SK-N-SH treated with all-trans-retinoic acid at 6 μM for 48 hours (cell line): ENCODE data around the gene CXCR1.

Source experiments
- ATAC-seq: fragments of 200-7000 bp; cut with Tn5 transposase; 3 replicates; pipeline ENCODE4 v1.9.1; 2020; ENCODE audit warnings: mild to moderate bottlenecking, moderate library complexity
- ARNTL ChIP-seq: fragments of 450-650 bp; formaldehyde crosslinking; IDR thresholded peaks from 2 replicates; pipeline ENCODE4 v1.5.0; 2020; ENCODE audit warnings: low read depth, mild to moderate bottlenecking, moderate library complexity, borderline replicate concordance
- BACH2 ChIP-seq: fragments of 250-450 bp; sonication (Bioruptor Pico); IDR thresholded peaks from 2 replicates; pipeline ENCODE4 v1.9.0; 2021; ENCODE audit warnings: mild to moderate bottlenecking, borderline replicate concordance
- CSDC2 ChIP-seq: fragments of 250-450 bp; sonication (Bioruptor Pico); IDR thresholded peaks from 2 replicates; pipeline ENCODE4 v1.5.0; 2020; ENCODE audit warnings: mild to moderate bottlenecking, moderate library complexity
- GLIS3 ChIP-seq: fragments of 250-450 bp; sonication (Bioruptor Pico); IDR thresholded peaks from 2 replicates; pipeline ENCODE4 v1.5.0; 2020; ENCODE audit warnings: mild to moderate bottlenecking, moderate library complexity
- ISL1 ChIP-seq: fragments of 250-450 bp; sonication (Bioruptor Pico); IDR thresholded peaks from 2 replicates; pipeline ENCODE4 v2.1.2; 2022; ENCODE audit warnings: mild to moderate bottlenecking, moderate library complexity
- OSR1 ChIP-seq: fragments of 250-450 bp; sonication (Bioruptor Pico); IDR thresholded peaks from 2 replicates; pipeline ENCODE4 v1.8.0; 2022; ENCODE audit warnings: moderate library complexity, mild to moderate bottlenecking, inconsistent platforms
- PPARA ChIP-seq: fragments of 250-450 bp; sonication (Bioruptor Pico); IDR thresholded peaks from 2 replicates; pipeline ENCODE4 v1.5.0; 2020; ENCODE audit warnings: mild to moderate bottlenecking, borderline replicate concordance
- RARB ChIP-seq: fragments of 250-450 bp; sonication (Bioruptor Pico); IDR thresholded peaks from 2 replicates; pipeline ENCODE4 v1.8.0; 2021; ENCODE audit warnings: mild to moderate bottlenecking, moderate library complexity
- SNAI2 ChIP-seq: fragments of 250-450 bp; sonication (Bioruptor Pico); IDR thresholded peaks from 2 replicates; pipeline ENCODE4 v1.5.0; 2020; ENCODE audit warnings: mild to moderate bottlenecking, moderate library complexity
- TCF4 ChIP-seq: fragments of 250-450 bp; sonication (Bioruptor Pico); IDR thresholded peaks from 2 replicates; pipeline ENCODE4 v1.8.0; 2021; ENCODE audit warnings: mild to moderate bottlenecking, moderate library complexity, borderline replicate concordance
- TOX ChIP-seq: fragments of 250-450 bp; sonication (Bioruptor Pico); IDR thresholded peaks from 2 replicates; pipeline ENCODE4 v1.8.0; 2021; ENCODE audit warnings: mild to moderate bottlenecking, moderate library complexity, borderline replicate concordance
- ZC3H10 ChIP-seq: fragments of 250-450 bp; sonication (Bioruptor Pico); IDR thresholded peaks from 2 replicates; pipeline ENCODE4 v1.5.1; 2021; ENCODE audit warnings: mild to moderate bottlenecking, moderate library complexity
- ZFP3 ChIP-seq: fragments of 250-450 bp; sonication (Bioruptor Pico); IDR thresholded peaks from 2 replicates; pipeline ENCODE4 v1.5.0; 2020; ENCODE audit warnings: mild to moderate bottlenecking, moderate library complexity
- ZFP30 ChIP-seq: fragments of 450-650 bp; formaldehyde crosslinking; IDR thresholded peaks from 2 replicates; pipeline ENCODE4 v1.5.0; 2022; ENCODE audit warnings: mild to moderate bottlenecking, moderate library complexity
- ZNF565 ChIP-seq: fragments of 450-650 bp; formaldehyde crosslinking; conservative IDR thresholded peaks from 2 replicates; pipeline ENCODE4 v1.5.0; 2020; ENCODE audit warnings: low read depth, mild to moderate bottlenecking, moderate library complexity
- ZNF70 ChIP-seq: fragments of 450-650 bp; formaldehyde crosslinking; IDR thresholded peaks from 2 replicates; pipeline ENCODE4 v1.5.0; 2020; ENCODE audit warnings: mild to moderate bottlenecking, moderate library complexity
- ZNF8 ChIP-seq: fragments of 450-650 bp; formaldehyde crosslinking; IDR thresholded peaks from 2 replicates; pipeline ENCODE4 v1.5.0; 2020; ENCODE audit warnings: mild to moderate bottlenecking, moderate library complexity
- TF ChIP-seq, protein P1 (sequence below): fragments of 250-450 bp; sonication (Bioruptor Pico); IDR thresholded peaks from 2 replicates; pipeline ENCODE4 v1.5.1; 2021; ENCODE audit warnings: mild to moderate bottlenecking, moderate library complexity
- TF ChIP-seq, protein P2 (sequence below): fragments of 250-450 bp; sonication (Bioruptor Pico); IDR thresholded peaks from 2 replicates; pipeline ENCODE4 v1.5.1; 2020; ENCODE audit warnings: low read depth, mild to moderate bottlenecking, moderate library complexity
- TF ChIP-seq, protein P3 (sequence below): fragments of 250-450 bp; sonication (Bioruptor Pico); IDR thresholded peaks from 2 replicates; pipeline ENCODE4 v1.8.0; 2020; ENCODE audit warnings: mild to moderate bottlenecking, moderate library complexity, borderline replicate concordance
- TF ChIP-seq, protein P4 (sequence below): fragments of 250-450 bp; sonication (Bioruptor Pico); IDR thresholded peaks from 2 replicates; pipeline ENCODE4 v1.8.0; 2021; ENCODE audit warnings: low read depth, mild to moderate bottlenecking, moderate library complexity, borderline replicate concordance
- TF ChIP-seq, protein P5 (sequence below): fragments of 250-450 bp; sonication (Bioruptor Pico); IDR thresholded peaks from 2 replicates; pipeline ENCODE4 v1.5.0; 2020; ENCODE audit warnings: mild to moderate bottlenecking, moderate library complexity

Gene CXCR1

DNA sequence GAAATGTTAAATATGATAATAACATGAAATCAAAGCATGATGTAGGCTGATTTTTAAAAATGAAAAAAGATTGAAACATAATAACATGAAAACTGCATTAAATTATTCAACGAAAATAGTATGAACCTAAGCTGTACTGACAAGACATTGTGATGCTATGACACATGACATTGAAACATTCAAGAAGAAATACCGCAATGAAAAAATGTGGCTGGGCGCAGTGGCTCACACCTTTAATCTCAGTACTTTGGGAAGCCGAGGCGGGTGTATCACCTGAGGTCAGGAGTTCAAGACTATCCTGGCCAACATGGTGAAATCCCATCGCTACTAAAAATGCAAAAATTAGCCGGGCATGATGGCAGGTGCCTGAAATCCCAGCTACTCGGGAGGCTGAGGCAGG is 14.6 kb downstream of the CXCR1 start:
- ATAC-seq = no peak
- TF ChIP-seq SNAI2 (CRISPR knock-in tag) (no peak), TOX (CRISPR knock-in tag) (no peak), RARB (CRISPR knock-in tag) (no peak), ZFP3 (CRISPR knock-in tag) (no peak), ZFP30 (no peak), BACH2 (CRISPR knock-in tag) (no peak)

DNA sequence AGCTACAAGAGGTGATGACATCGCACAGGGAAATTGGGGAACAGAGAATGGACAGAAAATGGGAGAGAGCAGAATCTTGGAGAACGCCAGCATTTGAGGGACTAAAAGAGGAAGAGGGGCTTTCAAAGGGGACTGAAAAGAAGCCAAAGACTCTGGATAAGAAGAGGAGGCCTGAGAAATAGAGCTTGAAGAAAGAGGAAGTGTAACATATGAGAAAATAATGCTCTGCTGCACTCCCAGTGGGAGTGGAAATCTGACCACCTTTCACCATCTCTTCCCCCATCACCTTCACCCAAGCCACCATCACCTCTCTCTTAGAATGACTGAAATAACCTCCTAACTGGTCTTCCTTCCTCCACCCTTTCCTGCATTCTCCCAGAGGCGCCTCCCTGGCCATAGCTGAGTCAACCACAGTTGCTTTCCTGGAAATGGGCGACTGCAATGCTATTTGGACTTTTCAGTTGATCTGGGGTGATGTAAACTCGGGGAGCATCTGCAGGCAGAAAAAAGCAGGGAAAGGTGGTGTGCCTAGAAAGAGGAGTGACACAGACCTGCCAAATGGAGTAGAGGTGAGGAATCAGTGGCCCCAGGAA is 16.8 kb downstream of the CXCR1 start:
- TF ChIP-seq RARB (CRISPR knock-in tag) = no peak
- TF ChIP-seq, protein P1, sequence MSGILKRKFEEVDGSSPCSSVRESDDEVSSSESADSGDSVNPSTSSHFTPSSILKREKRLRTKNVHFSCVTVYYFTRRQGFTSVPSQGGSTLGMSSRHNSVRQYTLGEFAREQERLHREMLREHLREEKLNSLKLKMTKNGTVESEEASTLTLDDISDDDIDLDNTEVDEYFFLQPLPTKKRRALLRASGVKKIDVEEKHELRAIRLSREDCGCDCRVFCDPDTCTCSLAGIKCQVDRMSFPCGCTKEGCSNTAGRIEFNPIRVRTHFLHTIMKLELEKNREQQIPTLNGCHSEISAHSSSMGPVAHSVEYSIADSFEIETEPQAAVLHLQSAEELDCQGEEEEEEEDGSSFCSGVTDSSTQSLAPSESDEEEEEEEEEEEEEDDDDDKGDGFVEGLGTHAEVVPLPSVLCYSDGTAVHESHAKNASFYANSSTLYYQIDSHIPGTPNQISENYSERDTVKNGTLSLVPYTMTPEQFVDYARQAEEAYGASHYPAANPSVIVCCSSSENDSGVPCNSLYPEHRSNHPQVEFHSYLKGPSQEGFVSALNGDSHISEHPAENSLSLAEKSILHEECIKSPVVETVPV (CRISPR knock-in tag) = no peak
- no peak for TF ChIP-seq BACH2 (CRISPR knock-in tag)
- no peak for TF ChIP-seq ZNF8
- TF ChIP-seq ZC3H10 (CRISPR knock-in tag) = no peak
- no peak for TF ChIP-seq OSR1 (CRISPR knock-in tag)
- TF ChIP-seq ZFP30 = no peak
- no peak for TF ChIP-seq ZNF565 (CRISPR knock-in tag)
- TF ChIP-seq, protein P2, sequence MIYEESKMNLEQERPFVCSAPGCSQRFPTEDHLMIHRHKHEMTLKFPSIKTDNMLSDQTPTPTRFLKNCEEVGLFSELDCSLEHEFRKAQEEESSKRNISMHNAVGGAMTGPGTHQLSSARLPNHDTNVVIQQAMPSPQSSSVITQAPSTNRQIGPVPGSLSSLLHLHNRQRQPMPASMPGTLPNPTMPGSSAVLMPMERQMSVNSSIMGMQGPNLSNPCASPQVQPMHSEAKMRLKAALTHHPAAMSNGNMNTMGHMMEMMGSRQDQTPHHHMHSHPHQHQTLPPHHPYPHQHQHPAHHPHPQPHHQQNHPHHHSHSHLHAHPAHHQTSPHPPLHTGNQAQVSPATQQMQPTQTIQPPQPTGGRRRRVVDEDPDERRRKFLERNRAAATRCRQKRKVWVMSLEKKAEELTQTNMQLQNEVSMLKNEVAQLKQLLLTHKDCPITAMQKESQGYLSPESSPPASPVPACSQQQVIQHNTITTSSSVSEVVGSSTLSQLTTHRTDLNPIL (CRISPR knock-in tag) = no peak
- TF ChIP-seq, protein P3, sequence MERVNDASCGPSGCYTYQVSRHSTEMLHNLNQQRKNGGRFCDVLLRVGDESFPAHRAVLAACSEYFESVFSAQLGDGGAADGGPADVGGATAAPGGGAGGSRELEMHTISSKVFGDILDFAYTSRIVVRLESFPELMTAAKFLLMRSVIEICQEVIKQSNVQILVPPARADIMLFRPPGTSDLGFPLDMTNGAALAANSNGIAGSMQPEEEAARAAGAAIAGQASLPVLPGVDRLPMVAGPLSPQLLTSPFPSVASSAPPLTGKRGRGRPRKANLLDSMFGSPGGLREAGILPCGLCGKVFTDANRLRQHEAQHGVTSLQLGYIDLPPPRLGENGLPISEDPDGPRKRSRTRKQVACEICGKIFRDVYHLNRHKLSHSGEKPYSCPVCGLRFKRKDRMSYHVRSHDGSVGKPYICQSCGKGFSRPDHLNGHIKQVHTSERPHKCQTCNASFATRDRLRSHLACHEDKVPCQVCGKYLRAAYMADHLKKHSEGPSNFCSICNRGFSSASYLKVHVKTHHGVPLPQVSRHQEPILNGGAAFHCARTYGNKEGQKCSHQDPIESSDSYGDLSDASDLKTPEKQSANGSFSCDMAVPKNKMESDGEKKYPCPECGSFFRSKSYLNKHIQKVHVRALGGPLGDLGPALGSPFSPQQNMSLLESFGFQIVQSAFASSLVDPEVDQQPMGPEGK (CRISPR knock-in tag) = no peak
- no peak for TF ChIP-seq ISL1 (CRISPR knock-in tag)
- no peak for ATAC-seq

DNA sequence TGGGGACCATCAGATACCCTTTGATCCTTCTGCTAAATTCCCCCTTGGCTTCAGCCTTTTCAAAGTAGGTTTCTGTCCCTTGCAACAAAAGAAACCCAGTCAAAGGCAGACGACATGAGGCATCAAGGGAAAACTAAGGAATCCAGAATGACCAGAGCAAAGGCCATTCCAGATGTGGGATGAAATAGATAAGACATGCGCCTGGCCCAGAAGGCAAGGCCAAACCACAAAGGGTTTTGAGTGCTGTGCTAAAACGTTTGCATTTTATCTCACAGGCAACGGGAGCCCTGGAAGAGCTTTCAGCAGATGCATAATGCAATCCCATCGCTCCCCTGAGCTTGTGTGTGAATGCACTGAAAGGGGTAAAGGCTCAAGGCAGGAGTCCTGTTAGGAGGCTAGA is 17.7 kb downstream of the CXCR1 start:
- no peak for ATAC-seq
- TF ChIP-seq ZNF70 (CRISPR knock-in tag) (no peak), CSDC2 (CRISPR knock-in tag) (no peak), ARNTL (CRISPR knock-in tag) (no peak), ZFP30 (no peak), SNAI2 (CRISPR knock-in tag) (no peak), ZNF8 (no peak), GLIS3 (CRISPR knock-in tag) (no peak), ZC3H10 (CRISPR knock-in tag) (no peak), ZNF565 (CRISPR knock-in tag) (no peak), TCF4 (no peak), PPARA (CRISPR knock-in tag) (no peak)
- TF ChIP-seq, protein P4, sequence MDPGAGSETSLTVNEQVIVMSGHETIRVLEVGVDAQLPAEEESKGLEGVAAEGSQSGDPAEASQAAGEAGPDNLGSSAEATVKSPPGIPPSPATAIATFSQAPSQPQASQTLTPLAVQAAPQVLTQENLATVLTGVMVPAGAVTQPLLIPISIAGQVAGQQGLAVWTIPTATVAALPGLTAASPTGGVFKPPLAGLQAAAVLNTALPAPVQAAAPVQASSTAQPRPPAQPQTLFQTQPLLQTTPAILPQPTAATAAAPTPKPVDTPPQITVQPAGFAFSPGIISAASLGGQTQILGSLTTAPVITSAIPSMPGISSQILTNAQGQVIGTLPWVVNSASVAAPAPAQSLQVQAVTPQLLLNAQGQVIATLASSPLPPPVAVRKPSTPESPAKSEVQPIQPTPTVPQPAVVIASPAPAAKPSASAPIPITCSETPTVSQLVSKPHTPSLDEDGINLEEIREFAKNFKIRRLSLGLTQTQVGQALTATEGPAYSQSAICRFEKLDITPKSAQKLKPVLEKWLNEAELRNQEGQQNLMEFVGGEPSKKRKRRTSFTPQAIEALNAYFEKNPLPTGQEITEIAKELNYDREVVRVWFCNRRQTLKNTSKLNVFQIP = no peak
- TF ChIP-seq, protein P5, sequence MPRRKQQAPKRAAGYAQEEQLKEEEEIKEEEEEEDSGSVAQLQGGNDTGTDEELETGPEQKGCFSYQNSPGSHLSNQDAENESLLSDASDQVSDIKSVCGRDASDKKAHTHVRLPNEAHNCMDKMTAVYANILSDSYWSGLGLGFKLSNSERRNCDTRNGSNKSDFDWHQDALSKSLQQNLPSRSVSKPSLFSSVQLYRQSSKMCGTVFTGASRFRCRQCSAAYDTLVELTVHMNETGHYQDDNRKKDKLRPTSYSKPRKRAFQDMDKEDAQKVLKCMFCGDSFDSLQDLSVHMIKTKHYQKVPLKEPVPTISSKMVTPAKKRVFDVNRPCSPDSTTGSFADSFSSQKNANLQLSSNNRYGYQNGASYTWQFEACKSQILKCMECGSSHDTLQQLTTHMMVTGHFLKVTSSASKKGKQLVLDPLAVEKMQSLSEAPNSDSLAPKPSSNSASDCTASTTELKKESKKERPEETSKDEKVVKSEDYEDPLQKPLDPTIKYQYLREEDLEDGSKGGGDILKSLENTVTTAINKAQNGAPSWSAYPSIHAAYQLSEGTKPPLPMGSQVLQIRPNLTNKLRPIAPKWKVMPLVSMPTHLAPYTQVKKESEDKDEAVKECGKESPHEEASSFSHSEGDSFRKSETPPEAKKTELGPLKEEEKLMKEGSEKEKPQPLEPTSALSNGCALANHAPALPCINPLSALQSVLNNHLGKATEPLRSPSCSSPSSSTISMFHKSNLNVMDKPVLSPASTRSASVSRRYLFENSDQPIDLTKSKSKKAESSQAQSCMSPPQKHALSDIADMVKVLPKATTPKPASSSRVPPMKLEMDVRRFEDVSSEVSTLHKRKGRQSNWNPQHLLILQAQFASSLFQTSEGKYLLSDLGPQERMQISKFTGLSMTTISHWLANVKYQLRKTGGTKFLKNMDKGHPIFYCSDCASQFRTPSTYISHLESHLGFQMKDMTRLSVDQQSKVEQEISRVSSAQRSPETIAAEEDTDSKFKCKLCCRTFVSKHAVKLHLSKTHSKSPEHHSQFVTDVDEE (CRISPR knock-in tag) = no peak
